GM12873 (cell line): ENCODE data around the gene NAV3.

ENCODE experiments used
- CTCF ChIP-seq: IDR thresholded peaks from 2 replicates; pipeline ENCODE4 v1.5.1; 2012; ENCODE audit warnings: low read depth, mild to moderate bottlenecking, moderate library complexity, low read length, control low read depth; ENCODE audit not compliant: insufficient read depth; ENCODE audit errors: missing control alignments

Gene NAV3

GRCh38 chr12:77998236-77998786 lies 167.6 kb downstream of the NAV3 start:
- no peak for TF ChIP-seq CTCF

GRCh38 chr12:77999074-77999715 lies 168.5 kb downstream of the NAV3 start:
- no peak for TF ChIP-seq CTCF

- no peak for TF ChIP-seq CTCF
These were observed 172.2 kb downstream of the NAV3 start for GRCh38 chr12:78002878-78003277.

- no peak for TF ChIP-seq CTCF
These were observed 173.8 kb downstream of the NAV3 start for GRCh38 chr12:78004249-78005093.

GRCh38 chr12:78005094-78005492 lies 174.4 kb downstream of the NAV3 start:
- TF ChIP-seq CTCF = no peak

- no peak for TF ChIP-seq CTCF
These were observed 176.5 kb downstream of the NAV3 start for GRCh38 chr12:78007173-78007572.

- no peak for TF ChIP-seq CTCF
These were observed 178.3 kb downstream of the NAV3 start for GRCh38 chr12:78009031-78009430.
